GM10266 (cell line): ENCODE data around the gene NGF.
"Not testable (repeated sequence)": the region's sequence is repeated elsewhere in the genome, so short reads cannot be mapped to it uniquely, and the experiment has no call there.

Experiments used
- DNase-seq: peaks from one replicate; pipeline ENCODE4 v3.0.0; 2012; ENCODE audit errors: extremely low spot score
- TF ChIP-seq, protein P1 (sequence below): IDR thresholded peaks from 2 replicates; pipeline ENCODE4 v1.5.1; 2012; ENCODE audit warnings: mild to moderate bottlenecking, low read depth; ENCODE audit not compliant: control insufficient read depth, insufficient read depth; ENCODE audit errors: missing control alignments

NGF gene

DNA sequence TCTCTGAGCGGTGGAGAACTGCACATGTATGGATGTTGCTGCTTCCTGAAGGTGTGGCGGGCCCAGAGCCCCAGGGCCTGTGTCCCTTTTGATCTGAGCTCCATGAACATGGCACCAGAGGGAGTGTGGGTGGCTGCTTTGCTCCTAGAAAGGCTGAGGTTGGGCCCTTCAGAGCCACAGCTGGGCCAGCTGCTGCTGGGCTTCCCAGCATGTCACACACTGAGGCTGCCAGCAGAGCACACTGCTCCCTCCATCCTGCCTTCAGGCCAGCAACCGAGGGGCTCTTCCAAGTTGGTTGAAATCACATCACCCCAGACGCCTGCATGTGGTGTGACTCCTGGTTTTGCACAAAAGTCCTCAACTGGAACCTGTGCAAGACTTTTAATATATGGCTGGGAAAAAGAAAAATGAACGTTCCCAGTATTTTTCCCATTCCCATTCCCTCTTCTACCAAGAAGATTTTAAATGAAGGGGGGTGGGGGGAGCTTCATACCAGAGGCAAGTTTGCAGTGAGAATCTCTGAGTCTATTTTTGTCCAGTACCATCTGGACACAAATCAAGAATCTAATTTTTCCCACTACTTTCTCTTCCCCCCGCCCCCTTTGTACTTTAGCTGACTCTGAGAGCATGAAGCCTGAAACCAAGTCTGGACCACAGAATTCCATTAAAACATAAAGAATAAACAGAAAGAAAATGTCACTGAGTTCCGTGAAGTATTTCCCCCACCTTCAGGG, 26.2 kb upstream of the NGF start:
- no peak for DNase-seq

DNA sequence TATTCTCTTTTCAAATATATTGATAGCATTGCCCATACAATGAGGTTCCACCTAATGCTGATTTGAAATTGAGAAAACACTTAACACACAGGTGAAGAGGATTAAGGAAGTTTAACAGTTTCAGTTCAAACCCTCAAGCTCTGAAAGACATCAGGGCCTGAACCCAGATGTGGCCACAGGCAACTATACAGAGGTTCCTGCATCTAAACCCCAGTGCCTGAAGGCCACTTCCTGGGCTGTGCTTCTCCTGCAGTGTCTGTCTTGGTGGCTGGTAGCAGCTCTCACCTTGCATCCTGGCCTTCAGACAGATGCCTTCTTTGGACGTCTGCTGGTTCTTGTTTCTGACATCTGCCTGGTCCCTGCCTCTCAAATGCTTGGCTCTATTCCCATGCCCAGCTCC, 25.1 kb upstream of the NGF start:
- TF ChIP-seq, protein P1, sequence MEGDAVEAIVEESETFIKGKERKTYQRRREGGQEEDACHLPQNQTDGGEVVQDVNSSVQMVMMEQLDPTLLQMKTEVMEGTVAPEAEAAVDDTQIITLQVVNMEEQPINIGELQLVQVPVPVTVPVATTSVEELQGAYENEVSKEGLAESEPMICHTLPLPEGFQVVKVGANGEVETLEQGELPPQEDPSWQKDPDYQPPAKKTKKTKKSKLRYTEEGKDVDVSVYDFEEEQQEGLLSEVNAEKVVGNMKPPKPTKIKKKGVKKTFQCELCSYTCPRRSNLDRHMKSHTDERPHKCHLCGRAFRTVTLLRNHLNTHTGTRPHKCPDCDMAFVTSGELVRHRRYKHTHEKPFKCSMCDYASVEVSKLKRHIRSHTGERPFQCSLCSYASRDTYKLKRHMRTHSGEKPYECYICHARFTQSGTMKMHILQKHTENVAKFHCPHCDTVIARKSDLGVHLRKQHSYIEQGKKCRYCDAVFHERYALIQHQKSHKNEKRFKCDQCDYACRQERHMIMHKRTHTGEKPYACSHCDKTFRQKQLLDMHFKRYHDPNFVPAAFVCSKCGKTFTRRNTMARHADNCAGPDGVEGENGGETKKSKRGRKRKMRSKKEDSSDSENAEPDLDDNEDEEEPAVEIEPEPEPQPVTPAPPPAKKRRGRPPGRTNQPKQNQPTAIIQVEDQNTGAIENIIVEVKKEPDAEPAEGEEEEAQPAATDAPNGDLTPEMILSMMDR = no peak
- DNase-seq = no peak

More for the DNA sequence above, 26.2 kb upstream of the NGF start:
- TF ChIP-seq, protein P1 = no peak

DNA sequence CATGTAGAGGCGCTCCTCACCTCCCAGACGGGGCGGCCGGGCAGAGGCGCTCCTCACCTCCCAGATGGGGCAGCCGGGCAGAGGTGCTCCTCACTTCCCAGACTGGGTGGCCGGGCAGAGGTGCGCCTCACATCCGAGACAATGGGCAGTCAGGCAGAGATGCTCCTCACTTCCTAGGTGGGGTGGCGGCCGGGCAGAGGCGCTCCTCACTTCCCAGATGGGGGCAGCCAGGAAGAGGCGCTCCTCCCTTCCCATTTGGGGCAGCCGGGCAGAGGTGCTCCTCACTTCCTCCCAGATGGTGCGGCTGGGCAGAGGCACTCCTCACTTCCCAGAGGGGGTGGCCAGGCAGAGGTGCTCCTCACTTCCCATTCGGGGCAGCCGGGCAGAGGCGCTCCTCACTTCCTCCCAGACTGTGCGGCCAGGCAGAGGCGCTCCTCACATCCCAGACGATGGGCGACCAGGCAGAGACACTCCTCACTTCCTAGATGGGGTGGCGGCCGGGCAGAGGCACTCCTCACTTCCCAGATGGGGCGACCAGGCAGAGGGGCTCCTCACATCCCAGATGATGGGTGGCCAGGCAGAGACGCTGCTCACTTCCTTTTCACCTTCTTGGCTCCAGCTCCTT, 22.6 kb upstream of the NGF start:
- DNase-seq = not testable (repeated sequence)

DNA sequence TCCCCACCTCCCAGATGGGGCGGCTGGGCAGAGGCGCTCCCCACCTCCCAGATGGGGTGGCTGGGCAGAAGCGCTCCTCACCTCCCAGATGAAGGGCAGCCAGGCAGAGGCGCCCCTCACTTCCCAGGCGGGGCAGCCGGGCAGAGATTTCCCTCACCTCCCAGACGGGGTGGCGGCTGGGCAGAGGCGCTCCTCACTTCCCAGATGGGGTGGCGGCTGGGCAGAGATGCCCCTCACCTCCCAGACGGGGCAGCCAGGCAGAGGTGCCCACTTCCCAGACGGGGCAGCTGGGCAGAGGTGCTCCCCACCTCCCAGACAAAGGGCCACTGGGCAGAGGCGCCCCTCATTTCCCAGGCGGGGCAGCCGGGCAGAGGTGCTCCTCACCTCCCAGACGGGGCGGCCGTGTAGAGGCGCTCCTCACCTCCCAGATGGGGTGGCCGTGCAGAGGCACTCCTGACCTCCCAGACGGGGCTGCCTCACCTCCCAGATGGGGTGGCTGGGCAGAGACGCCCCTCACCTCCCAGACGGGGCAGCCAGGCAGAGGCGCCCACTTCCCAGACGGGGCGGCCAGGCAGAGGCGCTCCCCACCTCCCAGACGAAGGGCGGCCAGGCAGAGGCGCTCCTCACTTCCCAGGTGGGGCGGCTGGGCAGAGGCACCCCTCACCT, 21.9 kb upstream of the NGF start:
- not testable (repeated sequence) for DNase-seq

DNA sequence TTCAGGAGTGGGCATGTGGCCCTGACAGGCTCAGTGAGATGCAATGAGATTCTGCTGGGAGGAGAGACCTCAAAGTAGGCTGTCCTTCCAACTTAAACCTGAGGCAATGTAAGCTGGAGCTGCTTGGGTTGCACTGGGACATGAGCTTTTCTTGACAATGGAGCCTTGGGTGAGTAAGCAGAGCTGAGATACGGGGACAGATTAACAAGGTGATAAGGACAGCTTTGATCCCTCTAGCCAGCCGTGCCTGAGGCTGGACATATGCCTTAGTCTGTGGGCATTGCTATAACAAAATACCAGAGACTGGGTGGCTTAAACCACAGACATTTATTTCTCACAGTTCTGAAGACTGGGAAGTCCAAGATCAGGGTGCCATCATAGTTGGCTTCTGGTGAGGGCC, 18.3 kb upstream of the NGF start:
- no peak for DNase-seq
- TF ChIP-seq, protein P1 = no peak

DNA sequence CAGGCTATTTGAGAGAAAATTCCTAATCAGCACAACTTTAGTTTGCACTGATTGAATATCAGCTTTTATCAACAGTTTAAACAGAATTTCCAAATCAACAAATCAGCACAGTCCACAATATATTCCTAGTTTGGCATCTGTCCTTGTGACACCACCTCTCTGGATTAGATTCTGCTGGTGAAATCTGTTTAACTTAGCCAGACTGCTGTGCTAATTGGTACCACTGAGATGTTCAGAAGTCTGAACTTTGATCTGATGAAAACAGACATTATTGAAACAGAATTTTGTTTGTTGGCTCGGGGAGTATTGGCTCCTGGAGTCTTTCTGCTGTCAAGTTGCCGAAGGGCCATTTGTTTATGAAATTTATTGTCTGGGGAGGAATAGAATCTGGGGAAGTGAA, 17.0 kb upstream of the NGF start:
- no peak for DNase-seq
- TF ChIP-seq, protein P1 = no peak

DNA sequence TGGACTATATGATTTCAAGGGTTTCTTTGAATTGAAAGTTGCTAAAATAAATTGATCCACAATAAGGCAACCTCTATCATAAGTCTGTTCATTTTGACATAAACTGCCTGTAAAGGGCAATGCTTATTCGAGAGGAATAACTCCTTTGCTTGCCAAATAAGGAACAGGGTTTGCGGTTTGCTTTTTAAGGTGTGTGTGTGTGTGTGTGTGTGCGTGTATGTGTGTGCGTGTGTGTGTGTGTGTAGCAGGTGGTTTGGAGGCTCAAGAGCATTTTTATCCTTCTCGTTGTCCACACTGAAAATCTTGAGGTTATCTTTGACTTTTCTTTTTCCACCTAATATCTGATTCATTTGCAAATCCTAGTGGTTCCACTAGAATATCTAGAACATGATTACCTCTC, 13.1 kb upstream of the NGF start:
- TF ChIP-seq, protein P1 = no peak
- no peak for DNase-seq

DNA sequence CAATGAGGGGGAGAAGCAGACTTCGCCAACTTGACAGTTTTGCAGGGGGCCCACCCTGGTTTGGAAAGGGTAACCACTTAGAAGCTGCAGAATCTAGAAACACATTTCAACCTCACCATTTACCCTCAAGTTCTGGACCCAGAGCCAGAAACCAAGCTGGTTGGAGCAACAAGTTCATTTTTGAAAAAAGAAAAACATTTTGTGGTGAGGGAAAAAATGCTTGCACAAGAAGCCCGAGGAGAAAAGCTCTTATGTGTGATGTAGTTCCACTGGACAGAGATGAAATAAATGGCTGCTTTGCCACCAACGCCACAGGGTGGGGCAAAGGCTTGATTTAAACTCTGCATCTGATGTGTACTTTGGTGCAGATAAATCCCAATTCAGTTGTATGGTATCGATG, 10.6 kb upstream of the NGF start:
- DNase-seq = no peak
- TF ChIP-seq, protein P1 = no peak
